ENCODE measurements around the gene SLFN13. TPM values are rescaled to one million over a fixed set of nuclear protein-coding genes. Genes with fewer than 3 reads are reported as not detected.

SLFN13 gene
- total RNA-seq, 2 experiments from 2014 or later, result 39.9 to 41.8 TPM

Other genes with a start within 250 kb of the SLFN13 start
- 10 to 100 TPM; 29.1 to 32.7 TPM for gene SLFN5, start 205.7 kb downstream of the SLFN13 start, total RNA-seq
- gene SLFN11, start 75.1 kb downstream of the SLFN13 start, total RNA-seq, result 100 to 1,000 TPM in 1 of 2 experiments, 10 to 100 TPM in 1; 95.8 to 106 TPM
- 1 to 10 TPM; 5.1 to 6.3 TPM for gene SLFN12, start 16.3 kb downstream of the SLFN13 start, total RNA-seq
- 10 to 100 TPM; 41.7 to 42.5 TPM for gene SLFN12L, start 88.9 kb upstream of the SLFN13 start, total RNA-seq
- gene SLFN14, start 112.1 kb upstream of the SLFN13 start, total RNA-seq, result under 1 TPM in 1 of 2 experiments, not detected in 1; 0.11 TPM
- gene PEX12, start 129.8 kb upstream of the SLFN13 start, total RNA-seq, result 1 to 10 TPM; 5.1 to 5.6 TPM
- gene AP2B1, start 138.6 kb upstream of the SLFN13 start, total RNA-seq, result 100 to 1,000 TPM; 157 to 161 TPM